ENCODE data around the gene C12orf76. TPM values are rescaled to one million over a fixed set of nuclear protein-coding genes. Genes with fewer than 3 reads are reported as not detected.

Gene C12orf76
- total RNA-seq, 2 experiments from 2014 or later: 9.7 to 11.0 TPM

- intact Hi-C loops (cut with micrococcal nuclease): no loop called here
- Mint-ChIP-seq H3K27ac (peak within 1 kb of the TSS; percentile 93), H3K4me3 (peak within 1 kb of the TSS; percentile 89), H3K9me3 (no peaks in the 10 kb centered on the region), H3K4me1 (ENCODE audit: low read depth) (peaks cover 54% of the 10 kb centered on the region), H3K36me3 (ENCODE audit: low read depth) (peaks cover 9% of the 10 kb centered on the region), H3K27me3 (no peaks in the 10 kb centered on the region)
- ChIA-PET POLR2A (interaction anchor here (0.8 to 4.5 kb wide), 3 partner anchors 8 to 14 kb away, joined by 4 to 16 read pairs (median 16); no protein-coding TSS in a partner anchor), CTCF (no interaction called here)
- ATAC-seq: peak; percentile 83
- no peak for TF ChIP-seq CTCF (IDR thresholded peaks at IDR 0.05)
- DNase-seq: peak; percentile 96
These were observed 52.4 kb downstream of the C12orf76 start, which contains the start of gene GIT2 for GRCh38 chr12:109995686-109996482. GIT2 (minus strand) TSS chr12:109996368; CDS start chr12:109996224, 144 bp downstream.

DNA sequence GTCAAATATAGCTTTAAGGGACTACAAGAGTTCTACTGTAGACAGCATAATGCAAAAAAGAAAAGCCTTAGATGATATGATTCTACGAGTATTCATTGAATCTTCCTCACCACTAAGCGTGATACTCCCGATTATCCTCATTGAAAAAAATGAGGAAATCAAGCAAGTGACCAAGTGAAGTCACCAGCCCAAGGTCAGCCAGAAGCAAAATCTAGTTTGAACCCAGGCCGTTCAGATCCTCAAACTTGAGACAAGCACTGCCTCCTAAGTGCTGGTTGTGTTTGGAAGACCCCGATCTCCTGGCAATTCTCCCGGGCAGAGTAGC is 53.0 kb downstream of the C12orf76 start:
- ChIA-PET POLR2A (interaction anchor here (0.8 to 4.5 kb wide), 4 partner anchors 9 to 13 kb away, joined by 4 to 16 read pairs (median 10); no protein-coding TSS in a partner anchor), CTCF (interaction anchor here (0.9 to 2.8 kb wide), 3 partner anchors 8 to 436 kb away, joined by 3 to 11 read pairs (median 3); no protein-coding TSS in a partner anchor)
- peak overlapping the region; percentile 93 for H3K27ac Mint-ChIP-seq
- peaks cover 57% of the 10 kb centered on the region for H3K4me1 Mint-ChIP-seq (ENCODE audit: low read depth)
- ATAC-seq (no peak), DNase-seq (no peak)
- TF ChIP-seq CTCF (IDR thresholded peaks at IDR 0.05): no peak
- no peaks in the 10 kb centered on the region for H3K9me3 Mint-ChIP-seq
- no peaks in the 10 kb centered on the region for H3K27me3 Mint-ChIP-seq
- peaks cover 14% of the 10 kb centered on the region for H3K36me3 Mint-ChIP-seq (ENCODE audit: low read depth)
- peak overlapping the region; percentile 89 for H3K4me3 Mint-ChIP-seq
- intact Hi-C loops (cut with micrococcal nuclease): no loop called here

- intact Hi-C loops (cut with micrococcal nuclease): no loop called here
- DNase-seq: no peak
- Mint-ChIP-seq H3K4me3 (peak overlapping the region; percentile 89), H3K4me1 (ENCODE audit: low read depth) (peaks cover 55% of the 10 kb centered on the region), H3K9me3 (no peaks in the 10 kb centered on the region), H3K36me3 (ENCODE audit: low read depth) (peaks cover 18% of the 10 kb centered on the region), H3K27ac (peak overlapping the region; percentile 93), H3K27me3 (no peaks in the 10 kb centered on the region)
- no peak for ATAC-seq
- CTCF ChIA-PET: interaction anchor here (0.9 to 2.8 kb wide), 3 partner anchors 9 to 436 kb away, joined by 3 to 11 read pairs (median 3); no protein-coding TSS in a partner anchor
- TF ChIP-seq CTCF (IDR thresholded peaks at IDR 0.05): no peak
- POLR2A ChIA-PET: interaction anchor here (0.8 to 4.5 kb wide), 5 partner anchors 9 to 20 kb away, joined by 3 to 16 read pairs (median 4); no protein-coding TSS in a partner anchor
These were observed 53.7 kb downstream of the C12orf76 start for GRCh38 chr12:109994401-109995175.

GRCh38 chr12:109993091-109993490 is 55.2 kb downstream of the C12orf76 start:
- DNase-seq (no peak), ATAC-seq (no peak)
- POLR2A ChIA-PET: interaction anchor here (0.8 to 4.5 kb wide), 4 partner anchors 9 to 20 kb away, joined by 3 to 16 read pairs (median 4); no protein-coding TSS in a partner anchor
- peak overlapping the region; percentile 5 for H3K4me3 Mint-ChIP-seq
- peaks cover 53% of the 10 kb centered on the region for H3K4me1 Mint-ChIP-seq (ENCODE audit: low read depth)
- intact Hi-C loops (cut with micrococcal nuclease): no loop called here
- H3K27ac Mint-ChIP-seq: peak overlapping the region; percentile 47
- CTCF ChIA-PET: interaction anchor here (2.8 kb wide), 1 partner anchor 11 kb away, joined by 11 read pairs; no protein-coding TSS in a partner anchor
- no peak for TF ChIP-seq CTCF (IDR thresholded peaks at IDR 0.05)
- no peaks in the 10 kb centered on the region for H3K9me3 Mint-ChIP-seq
- H3K27me3 Mint-ChIP-seq: no peaks in the 10 kb centered on the region
- peaks cover 26% of the 10 kb centered on the region for H3K36me3 Mint-ChIP-seq (ENCODE audit: low read depth)
